Uterus (tissue), 4 donors: ENCODE measurements around the gene ZDHHC14. TPM values are rescaled to one million over a fixed set of nuclear protein-coding genes. Genes with fewer than 3 reads are reported as not detected.

ENCODE experiments used
- DNase-seq, 2 donors: peaks; one replicate each; pipeline ENCODE4 v3.0.0-alpha.2; 2019 to 2020
- H3K27ac ChIP-seq, 2 donors: fragments of 200-600 bp; sonication (generic); 1 replicate in 1 of 2; 2 replicates in 1 of 2; pipeline ENCODE4 v1.5.1; 2016 to 2018
- H3K27me3 ChIP-seq, 2 donors: fragments of 200-600 bp; sonication (generic); one replicate each; pipeline ENCODE4 v1.5.1; 2018 to 2019; ENCODE audit warnings: control low read depth in 1 of 2
- H3K36me3 ChIP-seq, 2 donors: fragments of 200-600 bp; sonication (generic); one replicate each; pipeline ENCODE4 v1.5.1; 2019; ENCODE audit warnings: control low read depth in 1 of 2
- H3K4me1 ChIP-seq, 2 donors: fragments of 200-600 bp; sonication (generic); one replicate each; pipeline ENCODE4 v1.5.1; 2018 to 2019; ENCODE audit warnings: control low read depth in 1 of 2
- H3K4me3 ChIP-seq, 2 donors: fragments of 200-600 bp; sonication (generic); 1 replicate in 1 of 2; 2 replicates in 1 of 2; pipeline ENCODE4 v1.5.1; 2018 to 2019; ENCODE audit warnings: mild to moderate bottlenecking in 1 of 2
- H3K9me3 ChIP-seq, 2 donors: fragments of 200-600 bp; sonication (generic); one replicate each; pipeline ENCODE4 v1.5.1; 2019; ENCODE audit warnings: control low read depth in 1 of 2
- CTCF ChIP-seq, 4 experiments: fragments of 200-600 bp in 2 of 4; fragments of 450-650 bp in 2 of 4; sonication (generic) in 2 of 4; IDR thresholded peaks; one replicate each; pipeline ENCODE4 v1.5.1; 2016 to 2019; ENCODE audit warnings: antibody characterized with exemption in 4 of 4, mild to moderate bottlenecking in 2 of 4, moderate library complexity in 1 of 4
- POLR2A ChIP-seq, 2 donors: fragments of 450-650 bp; IDR thresholded peaks; one replicate each; pipeline ENCODE4 v1.6.1; 2016; ENCODE audit warnings: antibody characterized with exemption in 2 of 2, mild to moderate bottlenecking in 1 of 2, moderate library complexity in 1 of 2
- intact Hi-C: fragments of 100-400 bp; cut with DNase I; formaldehyde crosslinking; loops from one replicate; pipeline ENCODE4 v1.15.1; 2023; ENCODE audit warnings: low total_unique reads
- total RNA-seq, 4 donors: library from RNA; depleted of rRNA in 3 of 4; stranded (reverse); fragments of >200 nt in 3 of 4; gene quantifications; one replicate each; pipeline versions ENCODE4 v1.1.0 to v1.2.4, GENCODE V29; 2014 to 2023
- donor health status: DM: yes; HTN: yes; CAD: no.

The ZDHHC14 gene
- total RNA-seq, 4 donors from 2014 or later: 5.6 to 28.3 (median 12.9) TPM

GRCh38 chr6:157707576-157707975 is 326.6 kb downstream of the ZDHHC14 start:
- H3K36me3 ChIP-seq: no peaks in the 10 kb centered on the region
- intact Hi-C loops: no loop called here
- H3K9me3 ChIP-seq: no peaks in the 10 kb centered on the region
- TF ChIP-seq POLR2A (IDR thresholded peaks at IDR 0.05): no peak
- no peak for TF ChIP-seq CTCF (IDR thresholded peaks at IDR 0.05)
- no peaks in the 10 kb centered on the region for H3K27me3 ChIP-seq
- H3K4me1 ChIP-seq: no peaks in the 10 kb centered on the region
- no peak overlapping the region for H3K4me3 ChIP-seq
- no peak overlapping the region for H3K27ac ChIP-seq
- no peak for DNase-seq

DNA sequence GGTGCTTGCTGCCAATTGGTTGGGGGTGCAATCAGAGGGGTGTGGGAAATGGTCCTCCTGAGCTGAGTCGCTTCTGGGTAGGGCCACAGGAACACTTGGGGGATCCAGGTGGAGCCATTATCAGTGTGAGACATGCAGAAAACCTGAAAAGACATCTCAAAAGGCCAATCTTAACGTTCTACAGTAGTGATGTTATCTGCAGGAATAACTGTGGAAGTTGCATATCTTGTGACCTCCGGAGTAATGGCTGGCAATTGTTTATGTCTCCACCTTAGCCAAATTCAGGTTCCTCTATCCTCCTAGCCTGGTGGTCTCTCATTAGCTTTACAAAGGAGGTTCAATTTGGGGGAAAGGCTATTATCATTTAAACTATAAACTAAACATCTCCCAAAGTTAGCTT is 327.2 kb downstream of the ZDHHC14 start:
- Histone ChIP-seq H3K27me3 (no peaks in the 10 kb centered on the region), H3K9me3 (no peaks in the 10 kb centered on the region), H3K36me3 (no peaks in the 10 kb centered on the region), H3K27ac (no peak overlapping the region), H3K4me3 (no peak overlapping the region), H3K4me1 (no peaks in the 10 kb centered on the region)
- intact Hi-C loops: no loop called here
- no peak for TF ChIP-seq POLR2A (IDR thresholded peaks at IDR 0.05)
- DNase-seq: no peak

GRCh38 chr6:157708933-157709332 is 327.9 kb downstream of the ZDHHC14 start:
- Histone ChIP-seq H3K27ac (no peak overlapping the region), H3K9me3 (no peaks in the 10 kb centered on the region), H3K4me3 (no peak overlapping the region), H3K27me3 (no peaks in the 10 kb centered on the region), H3K36me3 (no peaks in the 10 kb centered on the region), H3K4me1 (no peaks in the 10 kb centered on the region)
- DNase-seq: no peak
- intact Hi-C loops: no loop called here
- TF ChIP-seq CTCF (IDR thresholded peaks at IDR 0.05) (no peak), POLR2A (IDR thresholded peaks at IDR 0.05) (no peak)

DNA sequence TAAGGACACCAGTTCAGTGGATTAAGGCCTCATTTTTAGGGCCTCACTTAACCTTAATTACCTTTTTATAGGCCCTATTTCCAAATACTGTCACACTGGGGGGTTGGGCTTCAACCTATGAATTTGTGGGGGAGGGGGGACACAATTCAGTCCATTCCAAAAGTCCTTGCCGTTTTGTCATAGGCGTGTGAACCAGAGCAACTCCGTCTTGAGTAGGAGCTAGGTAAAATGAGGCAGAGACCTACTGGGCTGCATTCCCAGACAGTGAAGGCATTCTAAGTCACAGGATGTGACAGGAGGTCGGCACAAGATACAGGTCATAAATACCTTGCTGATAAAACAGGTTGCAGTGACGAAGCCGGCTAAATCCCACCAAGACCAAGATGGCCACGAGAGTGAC is 328.6 kb downstream of the ZDHHC14 start:
- intact Hi-C loops: no loop called here
- Histone ChIP-seq H3K36me3 (no peaks in the 10 kb centered on the region), H3K27me3 (no peaks in the 10 kb centered on the region), H3K4me3 (no peak overlapping the region), H3K27ac (no peak overlapping the region), H3K9me3 (no peaks in the 10 kb centered on the region), H3K4me1 (no peaks in the 10 kb centered on the region)
- no peak for DNase-seq
- no peak for TF ChIP-seq CTCF (IDR thresholded peaks at IDR 0.05)
- no peak for TF ChIP-seq POLR2A (IDR thresholded peaks at IDR 0.05)

GRCh38 chr6:157710604-157711003 is 329.6 kb downstream of the ZDHHC14 start:
- TF ChIP-seq CTCF (IDR thresholded peaks at IDR 0.05) (no peak), POLR2A (IDR thresholded peaks at IDR 0.05) (no peak)
- Histone ChIP-seq H3K4me1 (peaks cover 0 to 3% of the 10 kb centered on the region in 2 donors), H3K27me3 (no peaks in the 10 kb centered on the region), H3K9me3 (no peaks in the 10 kb centered on the region), H3K4me3 (no peak overlapping the region), H3K36me3 (no peaks in the 10 kb centered on the region), H3K27ac (no peak overlapping the region)
- DNase-seq: no peak
- intact Hi-C loops: no loop called here

DNA sequence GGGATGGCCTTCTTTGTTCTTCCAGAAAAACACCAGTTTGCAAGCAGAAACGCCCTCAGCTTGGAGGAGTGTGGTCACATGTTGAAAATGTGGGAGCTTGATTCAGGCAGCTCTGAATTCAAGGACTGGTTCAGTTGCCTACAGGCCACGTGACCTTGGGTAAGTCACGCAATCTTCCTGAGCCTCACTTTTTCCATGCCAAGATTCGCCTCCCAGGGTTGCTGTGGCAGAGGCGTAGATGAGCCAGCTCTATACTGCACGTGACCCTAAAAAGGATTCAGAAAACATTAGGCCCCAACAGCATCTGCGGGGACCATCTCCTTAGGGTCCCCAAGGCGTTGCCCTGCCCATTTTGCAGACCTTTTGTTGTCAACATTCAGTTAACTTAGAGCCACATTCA is 330.1 kb downstream of the ZDHHC14 start:
- intact Hi-C loops: no loop called here
- Histone ChIP-seq H3K27me3 (no peaks in the 10 kb centered on the region), H3K9me3 (no peaks in the 10 kb centered on the region), H3K36me3 (no peaks in the 10 kb centered on the region), H3K4me1 (peaks cover 3% of the 10 kb centered on the region in 2 donors), H3K4me3 (no peak overlapping the region), H3K27ac (no peak overlapping the region)
- DNase-seq: no peak
- TF ChIP-seq CTCF (IDR thresholded peaks at IDR 0.05) (no peak), POLR2A (IDR thresholded peaks at IDR 0.05) (no peak)
